Measurements from ENCODE around the gene RHO.

GRCh38 chr3:129542747-129543146 lies 14.3 kb downstream of the RHO start:
- no peak for TF ChIP-seq CTCF (IDR thresholded peaks at IDR 0.05; ENCODE audit: low read depth, low read length)
- no peak for TF ChIP-seq EZH2phosphoT487 (IDR thresholded peaks at IDR 0.05; ENCODE audit: low read depth)

Data from OCI-LY3 (cell line).